ENCODE data around the gene C11orf68. TPM values are rescaled to one million over a fixed set of nuclear protein-coding genes. Genes with fewer than 3 reads are reported as not detected.

Gene C11orf68
- total RNA-seq, 6 donors from 2014 or later, result 11.5 to 42.4 (median 24.3) TPM

DNA sequence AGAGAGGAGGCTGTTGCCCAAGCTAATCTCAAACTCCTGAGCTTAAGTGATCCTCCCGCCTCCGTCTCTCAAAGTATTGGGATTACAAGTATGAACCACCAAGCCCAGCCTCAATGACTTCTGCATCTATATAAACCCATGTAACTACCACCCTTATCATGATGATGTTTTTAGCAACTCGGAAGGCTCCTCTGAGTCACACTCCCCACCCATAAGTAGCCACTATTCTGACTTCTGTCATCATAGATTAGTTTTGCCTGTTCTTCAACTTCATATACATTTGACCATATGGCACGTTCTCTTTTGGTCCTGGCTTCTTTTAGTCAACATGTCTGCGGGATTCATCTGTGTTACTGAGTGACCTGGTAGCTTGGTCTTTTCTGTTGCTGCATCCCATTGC, 12.3 kb downstream of the C11orf68 start:
- TF ChIP-seq POLR2A (IDR thresholded peaks at IDR 0.05), result no peak
- TF ChIP-seq POLR2AphosphoS5 (IDR thresholded peaks at IDR 0.05), result no peak
- no peak for TF ChIP-seq EP300 (IDR thresholded peaks at IDR 0.05)
- TF ChIP-seq CTCF (IDR thresholded peaks at IDR 0.05), result no peak
- Histone ChIP-seq H3K27ac (no peak overlapping the region), H3K9me3 (no peaks in the 10 kb centered on the region), H3K27me3 (no peaks in the 10 kb centered on the region), H3K36me3 (no peaks in the 10 kb centered on the region), H3K4me3 (no peak overlapping the region), H3K4me1 (peaks cover 6 to 8% (median 7%) of the 10 kb centered on the region in 4 donors)
- no peak for DNase-seq
- 86 to 89% methylated on average over 5 of the region's 5 CpGs for WGBS, 2 donors
- ATAC-seq (ENCODE audit: low FRiP score in 2 of 2), result no peak

GRCh38 chr11:65903715-65904114, 15.1 kb downstream of the C11orf68 start:
- TF ChIP-seq CTCF (IDR thresholded peaks at IDR 0.05) (no peak), EP300 (IDR thresholded peaks at IDR 0.05) (no peak), POLR2A (IDR thresholded peaks at IDR 0.05) (no peak), POLR2AphosphoS5 (IDR thresholded peaks at IDR 0.05) (no peak)
- peaks cover 0 to 3% (median 0%) of the 10 kb centered on the region in 4 donors for H3K27me3 ChIP-seq
- peaks cover 15 to 22% (median 18%) of the 10 kb centered on the region in 4 donors for H3K4me1 ChIP-seq
- 83% methylated on average over 8 of the region's 8 CpGs for WGBS, 2 donors
- H3K4me3 ChIP-seq, result no peak overlapping the region
- H3K27ac ChIP-seq, result no peak overlapping the region
- H3K36me3 ChIP-seq, result no peaks in the 10 kb centered on the region
- no peak for DNase-seq
- ATAC-seq (ENCODE audit: low FRiP score in 2 of 2), result no peak
- H3K9me3 ChIP-seq, result no peaks in the 10 kb centered on the region

- DNase-seq, result no peak
- no peak for TF ChIP-seq POLR2AphosphoS5 (IDR thresholded peaks at IDR 0.05)
- TF ChIP-seq CTCF (IDR thresholded peaks at IDR 0.05), result no peak
- TF ChIP-seq EP300 (IDR thresholded peaks at IDR 0.05), result no peak
- no peak for TF ChIP-seq POLR2A (IDR thresholded peaks at IDR 0.05)
- ATAC-seq (ENCODE audit: low FRiP score in 2 of 2), result no peak
- H3K36me3 ChIP-seq, result no peaks in the 10 kb centered on the region
- peaks cover 0 to 3% (median 0%) of the 10 kb centered on the region in 4 donors for H3K27me3 ChIP-seq
- WGBS, 2 donors, result 8 to 34% methylated on average over 2 to 4 of the region's 5 CpGs
- H3K27ac ChIP-seq, result no peak overlapping the region
- H3K4me1 ChIP-seq, result peaks cover 15 to 22% (median 18%) of the 10 kb centered on the region in 4 donors
- H3K9me3 ChIP-seq, result no peaks in the 10 kb centered on the region
- no peak overlapping the region for H3K4me3 ChIP-seq
Measured at GRCh38 chr11:65903068-65903481, 15.8 kb downstream of the C11orf68 start.

GRCh38 chr11:65900899-65901180, 18.0 kb downstream of the C11orf68 start:
- Histone ChIP-seq H3K4me3 (peak overlapping the region in 3 of 4 donors; percentile 62 to 69 (median 66)), H3K27ac (peak overlapping the region in 3 of 4 donors; percentile 50 to 84 (median 70)), H3K9me3 (no peaks in the 10 kb centered on the region), H3K27me3 (peaks cover 0 to 3% (median 0%) of the 10 kb centered on the region in 4 donors), H3K36me3 (no peaks in the 10 kb centered on the region), H3K4me1 (peaks cover 15 to 22% (median 18%) of the 10 kb centered on the region in 4 donors)
- TF ChIP-seq CTCF (IDR thresholded peaks at IDR 0.05), result no peak
- TF ChIP-seq EP300 (IDR thresholded peaks at IDR 0.05), result no peak
- TF ChIP-seq POLR2AphosphoS5 (IDR thresholded peaks at IDR 0.05), result no peak
- TF ChIP-seq POLR2A (IDR thresholded peaks at IDR 0.05), result no peak
- no peak for ATAC-seq (ENCODE audit: low FRiP score in 2 of 2)
- 71 to 77% methylated on average over 11 of the region's 11 CpGs for WGBS, 2 donors
- DNase-seq, result no peak

All from upper lobe of left lung (tissue), 6 donors.